ENCODE measurements around the gene MAP4K3. TPM values are rescaled to one million over a fixed set of nuclear protein-coding genes. Genes with fewer than 3 reads are reported as not detected.

MAP4K3 gene
- total RNA-seq, 4 donors from 2014 or later, result 23.0 to 52.1 (median 31.8) TPM

- DNase-seq (no peak), ATAC-seq (no peak)
- Histone ChIP-seq H3K27me3 (no peaks in the 10 kb centered on the region), H3K36me3 (peaks cover 0 to 25% of the 10 kb centered on the region in 2 donors), H3K4me1 (no peaks in the 10 kb centered on the region), H3K4me3 (no peak overlapping the region), H3K9me3 (no peaks in the 10 kb centered on the region), H3K27ac (no peak overlapping the region)
- intact Hi-C loops (cut with DNase I; ENCODE audit: low total_unique reads), result no loop called here
- TF ChIP-seq CTCF (IDR thresholded peaks at IDR 0.05 in 4 of 5, conservative IDR thresholded peaks at IDR 0.05 in 1 of 5) (no peak), POLR2A (IDR thresholded peaks at IDR 0.05) (no peak)
- in situ Hi-C loops (cut with MboI; ENCODE audit: low sequenced_read_pairs in 4 of 4), result no loop called here
These were observed 116.9 kb downstream of the MAP4K3 start for GRCh38 chr2:39320162-39320561.

- ATAC-seq (peak; percentile 14 to 55), DNase-seq (no peak)
- H3K4me1 ChIP-seq, result no peaks in the 10 kb centered on the region
- no peak overlapping the region for H3K4me3 ChIP-seq
- peak overlapping the region; percentile 11 to 56 (median 37) for H3K27ac ChIP-seq
- no peaks in the 10 kb centered on the region for H3K27me3 ChIP-seq
- H3K36me3 ChIP-seq, result peaks cover 0 to 40% of the 10 kb centered on the region in 2 donors
- in situ Hi-C loops (cut with MboI; ENCODE audit: low sequenced_read_pairs in 4 of 4), result no loop called here
- intact Hi-C loops (cut with DNase I; ENCODE audit: low total_unique reads), result no loop called here
- no peaks in the 10 kb centered on the region for H3K9me3 ChIP-seq
- TF ChIP-seq CTCF (IDR thresholded peaks at IDR 0.05 in 4 of 5, conservative IDR thresholded peaks at IDR 0.05 in 1 of 5) (no peak), POLR2A (IDR thresholded peaks at IDR 0.05) (no peak)
These were observed 123.5 kb downstream of the MAP4K3 start for GRCh38 chr2:39313575-39313974.

- Histone ChIP-seq H3K4me1 (no peaks in the 10 kb centered on the region), H3K27ac (no peak overlapping the region), H3K27me3 (no peaks in the 10 kb centered on the region), H3K9me3 (no peaks in the 10 kb centered on the region), H3K36me3 (peaks cover 0 to 40% of the 10 kb centered on the region in 2 donors), H3K4me3 (no peak overlapping the region)
- ATAC-seq (peak in 1 of 2 donors; percentile 7), DNase-seq (no peak)
- TF ChIP-seq POLR2A (IDR thresholded peaks at IDR 0.05) (no peak), CTCF (IDR thresholded peaks at IDR 0.05 in 4 of 5, conservative IDR thresholded peaks at IDR 0.05 in 1 of 5) (no peak)
- intact Hi-C loops (cut with DNase I; ENCODE audit: low total_unique reads) (no loop called here), in situ Hi-C loops (cut with MboI; ENCODE audit: low sequenced_read_pairs in 4 of 4) (no loop called here)
These were observed 125.6 kb downstream of the MAP4K3 start for GRCh38 chr2:39311469-39311868.

- ATAC-seq, result no peak
- in situ Hi-C loops (cut with MboI; ENCODE audit: low sequenced_read_pairs in 4 of 4) (no loop called here), intact Hi-C loops (cut with DNase I; ENCODE audit: low total_unique reads) (no loop called here)
- Histone ChIP-seq H3K27ac (no peak overlapping the region), H3K36me3 (peaks cover 0 to 23% of the 10 kb centered on the region in 2 donors), H3K9me3 (no peaks in the 10 kb centered on the region), H3K4me1 (no peaks in the 10 kb centered on the region), H3K27me3 (no peaks in the 10 kb centered on the region), H3K4me3 (no peak overlapping the region)
- no peak for DNase-seq
- TF ChIP-seq CTCF (IDR thresholded peaks at IDR 0.05 in 4 of 5, conservative IDR thresholded peaks at IDR 0.05 in 1 of 5) (no peak), POLR2A (IDR thresholded peaks at IDR 0.05) (no peak)
These were observed 128.3 kb downstream of the MAP4K3 start for GRCh38 chr2:39308778-39309177.

GRCh38 chr2:39306626-39307025 lies 130.5 kb downstream of the MAP4K3 start:
- H3K36me3 ChIP-seq, result peaks cover 0 to 11% of the 10 kb centered on the region in 2 donors
- H3K27ac ChIP-seq, result no peak overlapping the region
- H3K4me3 ChIP-seq, result no peak overlapping the region
- TF ChIP-seq POLR2A (IDR thresholded peaks at IDR 0.05) (no peak), CTCF (IDR thresholded peaks at IDR 0.05 in 4 of 5, conservative IDR thresholded peaks at IDR 0.05 in 1 of 5) (no peak)
- intact Hi-C loops (cut with DNase I; ENCODE audit: low total_unique reads), result no loop called here
- H3K27me3 ChIP-seq, result no peaks in the 10 kb centered on the region
- H3K4me1 ChIP-seq, result no peaks in the 10 kb centered on the region
- no peaks in the 10 kb centered on the region for H3K9me3 ChIP-seq
- in situ Hi-C loops (cut with MboI; ENCODE audit: low sequenced_read_pairs in 4 of 4), result no loop called here
- ATAC-seq (no peak), DNase-seq (no peak)
